ENCODE measurements around the gene MSI2. TPM values are rescaled to one million over a fixed set of nuclear protein-coding genes. Genes with fewer than 3 reads are reported as not detected.

The MSI2 gene
- total and polyA plus RNA-seq, 8 donors: 35.0 to 49.5 (median 47.5) TPM

DNA sequence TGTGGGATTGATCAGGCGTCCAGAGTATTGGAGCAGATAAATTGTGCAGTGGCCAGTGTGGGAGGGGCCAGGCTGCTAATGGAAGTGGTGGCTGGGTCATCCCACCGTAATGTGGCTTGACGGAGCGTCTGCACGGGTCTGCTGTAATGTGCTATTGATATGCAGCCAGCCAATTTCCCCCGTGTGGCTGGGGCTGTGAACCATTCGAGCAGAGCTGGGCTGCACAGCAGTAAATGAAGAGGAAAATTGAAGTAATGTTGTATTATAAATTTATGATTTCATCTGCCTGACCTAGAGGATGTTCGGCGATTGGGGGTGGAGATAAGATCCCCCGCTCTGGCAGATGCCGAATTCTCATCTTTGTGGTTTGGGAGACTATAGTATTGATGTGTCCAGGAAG lies 367.3 kb downstream of the MSI2 start:
- TF ChIP-seq, protein P1, sequence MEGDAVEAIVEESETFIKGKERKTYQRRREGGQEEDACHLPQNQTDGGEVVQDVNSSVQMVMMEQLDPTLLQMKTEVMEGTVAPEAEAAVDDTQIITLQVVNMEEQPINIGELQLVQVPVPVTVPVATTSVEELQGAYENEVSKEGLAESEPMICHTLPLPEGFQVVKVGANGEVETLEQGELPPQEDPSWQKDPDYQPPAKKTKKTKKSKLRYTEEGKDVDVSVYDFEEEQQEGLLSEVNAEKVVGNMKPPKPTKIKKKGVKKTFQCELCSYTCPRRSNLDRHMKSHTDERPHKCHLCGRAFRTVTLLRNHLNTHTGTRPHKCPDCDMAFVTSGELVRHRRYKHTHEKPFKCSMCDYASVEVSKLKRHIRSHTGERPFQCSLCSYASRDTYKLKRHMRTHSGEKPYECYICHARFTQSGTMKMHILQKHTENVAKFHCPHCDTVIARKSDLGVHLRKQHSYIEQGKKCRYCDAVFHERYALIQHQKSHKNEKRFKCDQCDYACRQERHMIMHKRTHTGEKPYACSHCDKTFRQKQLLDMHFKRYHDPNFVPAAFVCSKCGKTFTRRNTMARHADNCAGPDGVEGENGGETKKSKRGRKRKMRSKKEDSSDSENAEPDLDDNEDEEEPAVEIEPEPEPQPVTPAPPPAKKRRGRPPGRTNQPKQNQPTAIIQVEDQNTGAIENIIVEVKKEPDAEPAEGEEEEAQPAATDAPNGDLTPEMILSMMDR (IDR thresholded peaks at IDR 0.05): no peak
- H3K4me3 ChIP-seq: no peak overlapping the region
- intact Hi-C loops (cut with DNase I): no loop called here
- H3K36me3 ChIP-seq: peaks cover 0 to 4% of the 10 kb centered on the region in 2 donors
- ATAC-seq (no peak), DNase-seq (no peak)
- peaks cover 0 to 23% of the 10 kb centered on the region in 2 donors for H3K4me1 ChIP-seq
- no peaks in the 10 kb centered on the region for H3K9me3 ChIP-seq
- no peaks in the 10 kb centered on the region for H3K27me3 ChIP-seq
- H3K27ac ChIP-seq: peak overlapping the region in 1 of 2 donors; percentile 66

DNA sequence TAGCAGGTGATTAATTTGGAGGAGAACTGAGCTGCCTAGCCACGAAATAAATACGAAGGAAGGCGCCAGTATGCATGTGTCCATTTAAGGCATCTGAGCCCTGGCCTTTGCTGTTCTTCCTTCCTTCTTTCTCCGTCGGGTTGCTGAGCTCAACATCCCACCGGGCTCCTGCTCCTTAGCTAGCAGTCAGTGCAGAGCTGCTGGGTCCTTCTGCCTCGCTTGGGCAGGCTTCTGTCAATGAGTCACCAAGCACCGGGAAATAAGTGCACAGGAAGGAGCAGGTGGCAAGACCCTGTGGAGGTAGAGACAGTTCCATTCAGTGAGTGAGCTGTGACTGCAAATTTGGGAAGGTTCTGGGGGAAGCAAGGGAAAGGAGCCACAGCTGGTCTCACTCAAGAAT lies 368.1 kb downstream of the MSI2 start:
- H3K27me3 ChIP-seq: no peaks in the 10 kb centered on the region
- no peak for ATAC-seq
- no peak for DNase-seq
- peaks cover 0 to 4% of the 10 kb centered on the region in 2 donors for H3K36me3 ChIP-seq
- peak overlapping the region in 1 of 2 donors; percentile 66 for H3K27ac ChIP-seq
- TF ChIP-seq, protein P1 (IDR thresholded peaks at IDR 0.05): no peak
- no peak overlapping the region for H3K4me3 ChIP-seq
- H3K9me3 ChIP-seq: no peaks in the 10 kb centered on the region
- H3K4me1 ChIP-seq: peaks cover 0 to 23% of the 10 kb centered on the region in 2 donors
- intact Hi-C loops (cut with DNase I): no loop called here

DNA sequence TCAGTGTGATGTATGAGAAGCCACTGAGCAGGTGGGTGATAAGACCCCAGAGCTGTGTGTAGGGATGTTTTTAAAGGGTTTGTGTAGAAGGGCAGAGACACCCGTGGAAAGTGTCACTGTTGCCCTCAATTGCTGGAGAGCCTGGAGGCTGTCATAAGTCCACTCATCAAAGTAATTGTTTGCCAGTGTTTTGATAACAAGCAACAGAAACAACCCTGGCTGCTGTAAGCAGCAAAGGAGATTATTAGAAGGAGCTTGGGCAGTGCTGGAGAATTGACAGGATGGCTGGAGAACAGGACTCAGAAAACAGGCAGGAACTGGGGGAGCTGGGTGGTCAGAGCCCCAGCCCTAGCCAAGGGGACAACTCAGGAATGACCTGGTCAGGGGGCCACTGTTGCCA lies 369.2 kb downstream of the MSI2 start:
- DNase-seq: no peak
- no peak overlapping the region for H3K27ac ChIP-seq
- H3K9me3 ChIP-seq: no peaks in the 10 kb centered on the region
- no peaks in the 10 kb centered on the region for H3K27me3 ChIP-seq
- TF ChIP-seq, protein P1 (IDR thresholded peaks at IDR 0.05): no peak
- intact Hi-C loops (cut with DNase I): no loop called here
- ATAC-seq: no peak
- H3K36me3 ChIP-seq: peaks cover 0 to 4% of the 10 kb centered on the region in 2 donors
- H3K4me1 ChIP-seq: peaks cover 0 to 23% of the 10 kb centered on the region in 2 donors
- no peak overlapping the region for H3K4me3 ChIP-seq

DNA sequence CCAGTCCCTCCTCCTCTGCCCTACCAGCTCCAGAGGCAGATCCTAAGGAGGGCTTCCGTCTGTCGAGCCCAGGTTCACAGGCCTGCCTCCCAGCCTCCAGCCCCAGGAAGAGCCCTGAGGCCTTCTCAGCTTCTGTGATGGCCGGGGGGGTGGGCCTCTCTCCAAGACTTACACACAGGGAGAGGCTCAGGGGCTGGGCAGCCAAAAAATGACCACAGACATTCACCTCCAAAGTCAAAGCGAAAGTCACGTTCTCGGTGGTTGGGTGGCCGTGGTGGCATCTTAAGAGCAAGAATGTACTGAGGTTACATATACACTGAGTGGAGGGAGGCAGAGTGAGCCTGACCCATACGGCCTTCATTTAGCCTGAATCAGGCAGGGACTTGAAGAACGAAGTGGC lies 369.6 kb downstream of the MSI2 start:
- TF ChIP-seq, protein P1 (IDR thresholded peaks at IDR 0.05): no peak
- intact Hi-C loops (cut with DNase I): no loop called here
- no peak overlapping the region for H3K4me3 ChIP-seq
- H3K4me1 ChIP-seq: peaks cover 0 to 23% of the 10 kb centered on the region in 2 donors
- ATAC-seq (no peak), DNase-seq (peak in 1 of 4 donors; percentile 27)
- H3K36me3 ChIP-seq: peaks cover 0 to 4% of the 10 kb centered on the region in 2 donors
- no peak overlapping the region for H3K27ac ChIP-seq
- H3K27me3 ChIP-seq: no peaks in the 10 kb centered on the region
- H3K9me3 ChIP-seq: no peaks in the 10 kb centered on the region

DNA sequence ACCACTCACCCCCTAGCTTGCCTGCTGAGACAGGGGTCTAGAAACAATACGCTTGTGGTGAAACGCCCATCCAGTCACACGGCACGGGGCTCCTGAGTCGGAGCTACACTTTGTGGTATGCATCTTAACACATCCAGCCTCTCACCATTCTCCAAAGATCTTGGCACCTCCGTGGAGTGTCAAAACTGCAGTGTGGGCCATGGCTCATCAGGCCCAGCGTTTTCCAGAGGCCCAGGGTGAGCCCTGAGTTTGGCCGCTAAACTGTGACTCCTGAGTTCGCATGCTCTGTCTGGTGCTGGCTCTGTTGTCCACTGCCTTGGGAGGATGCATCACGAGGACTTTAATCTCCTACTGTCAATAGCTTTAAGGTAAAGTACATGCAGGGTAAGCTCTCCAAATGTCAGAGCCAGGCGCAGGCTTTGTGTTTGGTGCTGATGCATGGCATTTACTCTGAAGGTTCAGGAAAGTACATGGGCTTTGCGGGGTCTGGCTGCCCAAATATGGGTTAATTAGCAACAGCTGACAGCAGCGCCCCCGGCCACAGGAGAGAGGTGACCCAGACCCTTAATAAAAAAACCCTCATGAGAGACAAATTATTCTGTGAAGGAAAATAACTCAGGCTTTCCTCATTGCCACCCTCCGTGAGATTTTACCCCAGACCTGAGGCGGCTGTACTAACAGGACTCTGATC lies 370.3 kb downstream of the MSI2 start:
- no peak overlapping the region for H3K27ac ChIP-seq
- DNase-seq (peak in 1 of 4 donors; percentile 38), ATAC-seq (no peak)
- peaks cover 0 to 4% of the 10 kb centered on the region in 2 donors for H3K36me3 ChIP-seq
- no peaks in the 10 kb centered on the region for H3K9me3 ChIP-seq
- intact Hi-C loops (cut with DNase I): no loop called here
- TF ChIP-seq, protein P1 (IDR thresholded peaks at IDR 0.05): no peak
- peaks cover 0 to 28% of the 10 kb centered on the region in 2 donors for H3K4me1 ChIP-seq
- no peak overlapping the region for H3K4me3 ChIP-seq
- no peaks in the 10 kb centered on the region for H3K27me3 ChIP-seq

All from left lung (tissue), 10 donors.